ENCODE results near the gene MATN1.

DNA sequence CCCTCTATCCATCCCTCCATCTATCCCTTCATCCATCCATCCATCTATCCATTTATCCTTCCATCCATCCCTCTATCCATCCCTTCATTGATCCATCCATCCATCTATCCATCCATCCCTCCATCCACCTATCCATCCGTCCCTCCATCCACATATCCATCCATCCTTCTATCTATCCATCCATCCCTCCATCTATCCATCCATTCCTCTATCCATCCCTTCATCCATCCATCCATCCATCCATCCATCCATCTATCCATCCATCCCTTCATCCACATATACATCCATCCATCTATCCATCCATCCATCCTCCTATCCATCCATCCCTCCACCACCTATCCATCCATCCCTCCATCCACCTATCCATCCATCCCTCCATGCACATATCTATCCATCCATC lies 23.6 kb downstream of the MATN1 start:
- TF ChIP-seq, protein P1, sequence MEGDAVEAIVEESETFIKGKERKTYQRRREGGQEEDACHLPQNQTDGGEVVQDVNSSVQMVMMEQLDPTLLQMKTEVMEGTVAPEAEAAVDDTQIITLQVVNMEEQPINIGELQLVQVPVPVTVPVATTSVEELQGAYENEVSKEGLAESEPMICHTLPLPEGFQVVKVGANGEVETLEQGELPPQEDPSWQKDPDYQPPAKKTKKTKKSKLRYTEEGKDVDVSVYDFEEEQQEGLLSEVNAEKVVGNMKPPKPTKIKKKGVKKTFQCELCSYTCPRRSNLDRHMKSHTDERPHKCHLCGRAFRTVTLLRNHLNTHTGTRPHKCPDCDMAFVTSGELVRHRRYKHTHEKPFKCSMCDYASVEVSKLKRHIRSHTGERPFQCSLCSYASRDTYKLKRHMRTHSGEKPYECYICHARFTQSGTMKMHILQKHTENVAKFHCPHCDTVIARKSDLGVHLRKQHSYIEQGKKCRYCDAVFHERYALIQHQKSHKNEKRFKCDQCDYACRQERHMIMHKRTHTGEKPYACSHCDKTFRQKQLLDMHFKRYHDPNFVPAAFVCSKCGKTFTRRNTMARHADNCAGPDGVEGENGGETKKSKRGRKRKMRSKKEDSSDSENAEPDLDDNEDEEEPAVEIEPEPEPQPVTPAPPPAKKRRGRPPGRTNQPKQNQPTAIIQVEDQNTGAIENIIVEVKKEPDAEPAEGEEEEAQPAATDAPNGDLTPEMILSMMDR (conservative IDR thresholded peaks at IDR 0.05; ENCODE audit: low read length) = no peak
- no peak for TF ChIP-seq EZH2phosphoT487 (IDR thresholded peaks at IDR 0.05; ENCODE audit: borderline replicate concordance, low read depth, low read length)

Measured in OCI-LY7 (cell line).